RCC 7860 (cell line): Measurements from ENCODE around the gene LMAN2L.

Experiments
- DNase-seq: peaks from one replicate; pipeline ENCODE4 v3.0.0-alpha.2; 2015; ENCODE audit warnings: low spot score
- FAIRE-seq: peaks from 2 replicates; lab custom pipeline; 2012; peaks lifted over from hg19 to GRCh38; lab: Jason Lieb, UNC

The LMAN2L gene

GRCh38 chr2:96662360-96662759 is 77.5 kb downstream of the LMAN2L start:
- FAIRE-seq (no peak), DNase-seq (no peak)

GRCh38 chr2:96661324-96661723 is 78.5 kb downstream of the LMAN2L start:
- DNase-seq: no peak
- FAIRE-seq: no peak

- DNase-seq: no peak
- no peak for FAIRE-seq
Observed at GRCh38 chr2:96656540-96656939, 83.3 kb downstream of the LMAN2L start.
